HepG2 (cell line): ENCODE measurements around the gene MRPL58. TPM values are rescaled to one million over a fixed set of nuclear protein-coding genes. Genes with fewer than 3 reads are reported as not detected.

Source experiments
- ATAC-seq: fragments of 200-7000 bp; cut with Tn5 transposase; 3 replicates; pipeline ENCODE4 v1.9.1; 2020; ENCODE audit warnings: mild to moderate bottlenecking, moderate library complexity
- Bru-seq: library from RNA; stranded (reverse); fragments of 400-500 nt; gene quantifications from one replicate; lab custom pipeline; 2021; lab: Mats Ljungman, UMichigan
- BruChase-seq, 2 experiments: library from RNA; stranded (reverse); fragments of 400-500 nt; gene quantifications; one replicate each; lab custom pipeline; 2021; lab: Mats Ljungman, UMichigan
- BruUV-seq: library from RNA; stranded (reverse); fragments of 400-500 nt; replicated peaks from 2 replicates; lab custom pipeline; 2021; lab: Mats Ljungman, UMichigan
- CTCF ChIA-PET: fragments of 300-600 bp; formaldehyde crosslinking; extraction: SDS; loops from one replicate; lab custom pipeline; 2021; ENCODE audit warnings: low total read pairs, inconsistent platforms, low intra/inter-chr PET ratio; lab: Yijun Ruan, JAX
- POLR2A ChIA-PET: fragments of 350-600 bp; sonication (Branson Sonifier 250); formaldehyde crosslinking; loops from one replicate; lab custom pipeline; 2020; ENCODE audit warnings: antibody characterized with exemption, inconsistent platforms; lab: Yijun Ruan, JAX
- DNase-seq: peaks from one replicate; pipeline ENCODE4 v3.0.0-alpha.2; 2015; ENCODE audit warnings: low spot score
- FAIRE-seq: peaks from 3 replicates; lab custom pipeline; 2011; peaks lifted over from hg19 to GRCh38; lab: Jason Lieb, UNC
- H2AFZ ChIP-seq: one replicate; pipeline ENCODE4 v1.6.1; 2011; ENCODE audit warnings: low read length, inconsistent platforms
- H3K27ac ChIP-seq: fragments of 300-600 bp; 3 replicates; pipeline ENCODE4 v1.8.0; 2011; ENCODE audit warnings: mixed run types, mild to moderate bottlenecking, mixed read lengths, low read length, inconsistent platforms; ENCODE audit not compliant: insufficient read depth; ENCODE audit errors: extremely low read length
- H3K27me3 ChIP-seq, 2 experiments: fragments of 200-600 bp in 1 of 2; 2 replicates in 1 of 2; 3 replicates in 1 of 2; pipeline versions ENCODE4 v1.6.0 to v1.8.0; 2011; ENCODE audit warnings: low read length in 2 of 2, mild to moderate bottlenecking in 2 of 2, moderate library complexity in 2 of 2, inconsistent platforms in 1 of 2; ENCODE audit not compliant: insufficient read depth in 2 of 2, control insufficient read depth in 1 of 2
- H3K36me3 ChIP-seq, 2 experiments: fragments of 200-600 bp in 1 of 2; replicated peaks in 1 of 2; 2 replicates in 1 of 2; 3 replicates in 1 of 2; pipeline versions ENCODE4 v1.5.1 to v1.8.0; 2011; ENCODE audit warnings: low read length in 2 of 2, inconsistent platforms in 1 of 2; ENCODE audit not compliant: insufficient read depth in 2 of 2, control insufficient read depth in 1 of 2
- H3K4me1 ChIP-seq: 2 replicates; pipeline ENCODE4 v1.5.1; 2012; ENCODE audit warnings: low read length, inconsistent platforms; ENCODE audit not compliant: insufficient read depth
- H3K4me2 ChIP-seq: 2 replicates; pipeline ENCODE4 v1.6.0; 2011; ENCODE audit warnings: low read depth, low read length, inconsistent platforms
- H3K4me3 ChIP-seq, 3 experiments: fragments of 200-600 bp in 1 of 3; sonication (generic), shearing (Covaris generic) in 1 of 3; replicated peaks in 1 of 3; 2 replicates each; pipeline ENCODE4 v1.5.1; 2011 to 2016; ENCODE audit warnings: low read length in 3 of 3, inconsistent platforms in 2 of 3, low read depth in 2 of 3, mild to moderate bottlenecking in 2 of 3, control low read depth in 1 of 3, mixed read lengths in 1 of 3; ENCODE audit not compliant: insufficient read depth in 1 of 3
- H3K79me2 ChIP-seq: one replicate; pipeline ENCODE4 v1.6.1; 2011; ENCODE audit warnings: low read length, inconsistent platforms; ENCODE audit not compliant: insufficient read depth
- H3K9ac ChIP-seq: 2 replicates; pipeline ENCODE4 v1.6.0; 2011; ENCODE audit warnings: mild to moderate bottlenecking, low read depth, low read length, inconsistent platforms; ENCODE audit not compliant: insufficient read depth
- H3K9me3 ChIP-seq: 2 replicates; pipeline ENCODE4 v1.5.1; 2012; ENCODE audit warnings: mild to moderate bottlenecking, low read length
- H4K20me1 ChIP-seq: 2 replicates; pipeline ENCODE4 v1.6.0; 2011; ENCODE audit warnings: inconsistent platforms, mild to moderate bottlenecking, low read length, moderate library complexity; ENCODE audit not compliant: insufficient read depth
- ATF1 ChIP-seq: IDR thresholded peaks from 2 replicates; pipeline ENCODE4 v1.6.1; 2016; ENCODE audit warnings: mild to moderate bottlenecking, control low read depth
- DNMT3B ChIP-seq: conservative IDR thresholded peaks from 2 replicates; pipeline ENCODE4 v1.6.1; 2016; ENCODE audit warnings: missing biosample characterization, control low read depth
- DPF2 ChIP-seq: sonication (generic); formaldehyde crosslinking; IDR thresholded peaks from 2 replicates; pipeline ENCODE4 v1.4.0; 2020; ENCODE audit warnings: mild to moderate bottlenecking, low read depth, missing genetic modification reagents, borderline replicate concordance
- ELF3 ChIP-seq: IDR thresholded peaks from 2 replicates; pipeline ENCODE4 v1.6.1; 2016; ENCODE audit warnings: missing genetic modification reagents, missing compliant biosample characterization
- IKZF1 ChIP-seq: fragments of 450-650 bp; IDR thresholded peaks from 2 replicates; pipeline ENCODE4 v1.7.1; 2016
- KDM6A ChIP-seq: IDR thresholded peaks from 2 replicates; pipeline ENCODE4 v1.6.1; 2016; ENCODE audit warnings: low read depth
- KLF12 ChIP-seq: sonication (generic); formaldehyde crosslinking; IDR thresholded peaks from 2 replicates; pipeline ENCODE4 v1.4.0; 2020; ENCODE audit warnings: missing genetic modification reagents, borderline replicate concordance
- MBNL3 ChIP-seq: fragments of 250-450 bp; sonication (Bioruptor Pico); conservative IDR thresholded peaks from 2 replicates; pipeline ENCODE4 v1.8.0; 2022; ENCODE audit warnings: mild to moderate bottlenecking, inconsistent platforms
- MED13 ChIP-seq: sonication (generic); formaldehyde crosslinking; IDR thresholded peaks from 2 replicates; pipeline ENCODE4 v1.5.0; 2020; ENCODE audit warnings: missing genetic modification reagents
- PHF20 ChIP-seq: sonication (generic); formaldehyde crosslinking; IDR thresholded peaks from 2 replicates; pipeline ENCODE4 v1.5.0; 2020; ENCODE audit warnings: mild to moderate bottlenecking, missing genetic modification reagents
- SNAPC4 ChIP-seq: sonication (generic); formaldehyde crosslinking; IDR thresholded peaks from 2 replicates; pipeline ENCODE4 v1.4.0; 2020; ENCODE audit warnings: mild to moderate bottlenecking, missing genetic modification reagents
- ZNF44 ChIP-seq: sonication (generic); formaldehyde crosslinking; IDR thresholded peaks from 2 replicates; pipeline ENCODE4 v1.5.1; 2020; ENCODE audit warnings: mild to moderate bottlenecking, missing genetic modification reagents
- ZNF839 ChIP-seq: sonication (generic); formaldehyde crosslinking; IDR thresholded peaks from 2 replicates; pipeline ENCODE4 v1.4.0; 2020; ENCODE audit warnings: missing genetic modification reagents, mild to moderate bottlenecking, borderline replicate concordance
- WGBS: methylation state at CpG from one replicate; pipeline ENCODE4 v1.1.6; 2017; ENCODE audit warnings: low lambda C conversion rate; 5-methylcytosine and 5-hydroxymethylcytosine counted together
- in situ Hi-C: cut with HindIII; loops from 2 replicates; pipeline ENCODE4 v1.10.0; 2017; ENCODE audit warnings: low pct_unique_long_range_greater_than_20kb; ENCODE audit not compliant: extremely low pct_ligation_motif_present
- intact Hi-C: fragments of 100-400 bp; cut with micrococcal nuclease; formaldehyde crosslinking; loops from one replicate; pipeline ENCODE4 v1.10.0; 2022; ENCODE audit not compliant: unreplicated experiment
- long read RNA-seq, 2 experiments: library from RNA in 1 of 2; library from polyadenylated mRNA in 1 of 2; stranded (forward) in 1 of 2; unstranded in 1 of 2; transcript quantifications; one replicate each; pipeline ENCODE4 v2.0.0, GENCODE V29; 2019 to 2022
- polyA minus RNA-seq, 3 experiments: library from RNA; depleted of rRNA, polyadenylated mRNA; stranded (reverse); fragments of >200 nt; gene quantifications; 2 replicates each; pipeline ENCODE4 v1.2.3, GENCODE V29; 2011; ENCODE audit warnings: low replicate concordance in 1 of 3
- polyA plus RNA-seq, 8 experiments: library from polyadenylated mRNA; depleted of rRNA in 3 of 8; stranded (reverse) in 7 of 8; unstranded in 1 of 8; fragments of >200 nt; fragmentation: Illumina TruSeq in 4 of 8; extraction: Trizol in 4 of 8; gene quantifications; 2 replicates each; pipeline versions ENCODE4 v1.2.1 to v1.2.3, GENCODE V29; 2011 to 2016; ENCODE audit warnings: low read depth in 4 of 8, missing spikeins in 1 of 8, mixed read lengths in 1 of 8; ENCODE audit not compliant: insufficient read depth in 1 of 8
- total RNA-seq, 5 experiments: library from RNA; depleted of rRNA; stranded (reverse); fragments of >200 nt; fragmentation: Illumina TruSeq; extraction: Trizol; gene quantifications; 2 replicates each; pipeline ENCODE4 v1.2.3, GENCODE V29; 2016; ENCODE audit warnings: low read depth in 1 of 5

Gene MRPL58
- total RNA-seq (2016; rRNA removed; fragmentation: Illumina TruSeq; extraction: Trizol) (68.9 and 101 TPM in 2 replicates), polyA plus RNA-seq (2011; rRNA removed) (39.7 and 44.9 TPM in 2 replicates), polyA minus RNA-seq (2011; rRNA and poly(A)+ RNA removed; ENCODE audit: low replicate concordance) (22.4 and 24.3 TPM in 2 replicates), Bru-seq, nascent RNA (percentile 79 among the genes with signal in this experiment), BruChase-seq, experiment 1, labeled RNA remaining after a 6-hour chase (percentile 82 among the genes with signal in this experiment), BruChase-seq, experiment 2, labeled RNA remaining after a 2-hour chase (percentile 79 among the genes with signal in this experiment)
- total RNA-seq (2016; cell fraction: cytosol; rRNA removed; fragmentation: Illumina TruSeq; extraction: Trizol; ENCODE audit: low read depth), result 22.8 and 26.1 TPM in 2 replicates
- 68.9 and 107 TPM in 2 replicates for total RNA-seq (2016; cell fraction: insoluble cytoplasmic fraction; rRNA removed; fragmentation: Illumina TruSeq; extraction: Trizol)
- total RNA-seq (2016; cell fraction: membrane; rRNA removed; fragmentation: Illumina TruSeq; extraction: Trizol), result 25.3 and 26.8 TPM in 2 replicates
- 19.6 and 20.1 TPM in 2 replicates for total RNA-seq (2016; cell fraction: nucleus; rRNA removed; fragmentation: Illumina TruSeq; extraction: Trizol)
- 48.5 and 51.2 TPM in 2 replicates for polyA plus RNA-seq (2011; cell fraction: cytosol; rRNA removed)
- 12.5 and 12.9 TPM in 2 replicates for polyA plus RNA-seq (2011; cell fraction: nucleus; rRNA removed)
- 31.5 and 33.0 TPM in 2 replicates for polyA plus RNA-seq (2012)
- 17.5 and 19.1 TPM in 2 replicates for polyA plus RNA-seq (2016; cell fraction: cytosol; fragmentation: Illumina TruSeq; extraction: Trizol; ENCODE audit: low read depth)
- polyA plus RNA-seq (2016; cell fraction: insoluble cytoplasmic fraction; fragmentation: Illumina TruSeq; extraction: Trizol; ENCODE audit: low read depth), result 94.5 and 112 TPM in 2 replicates
- polyA plus RNA-seq (2016; cell fraction: membrane; fragmentation: Illumina TruSeq; extraction: Trizol; ENCODE audit: low read depth), result 18.1 and 20.4 TPM in 2 replicates
- polyA plus RNA-seq (2016; cell fraction: nucleus; fragmentation: Illumina TruSeq; extraction: Trizol; ENCODE audit: insufficient read depth, low read depth), result 39.1 and 44.7 TPM in 2 replicates
- 14.2 and 15.5 TPM in 2 replicates for polyA minus RNA-seq (2011; cell fraction: cytosol; rRNA and poly(A)+ RNA removed)
- 6.1 and 8.4 TPM in 2 replicates for polyA minus RNA-seq (2011; cell fraction: nucleus; rRNA and poly(A)+ RNA removed)
- long read RNA-seq, experiment 1, transcript MRPL58-201 (6 exons, 890 nt), result major isoform, 38 of 48 reads
- long read RNA-seq, experiment 1, partial matches to known transcripts, result 2 of 48 reads
- long read RNA-seq, experiment 1, other reads (novel, unspliced or antisense), result 6 of 48 reads
- long read RNA-seq, experiment 2, transcript MRPL58-201 (6 exons, 890 nt), result major isoform, 103 of 119 reads
- long read RNA-seq, experiment 2, partial matches to known transcripts, result 6 of 119 reads
- long read RNA-seq, experiment 2, other reads (novel, unspliced or antisense), result 5 of 119 reads

- peak; percentile 91 for ATAC-seq
- CTCF ChIA-PET, result interaction anchor here (0.8 to 2.0 kb wide), 3 partner anchors 51 to 55 kb away, joined by 3 to 8 read pairs (median 5); no protein-coding TSS in a partner anchor
- TF ChIP-seq DNMT3B (CRISPR knock-in tag), result peak; percentile 93
- TF ChIP-seq ZNF44 (CRISPR knock-in tag), result no peak; the same call in none of the 2 replicates
- peak; percentile 97; the same call in 1 of the 2 replicates for TF ChIP-seq ZNF839 (CRISPR knock-in tag)
- peak; percentile 98 for TF ChIP-seq PHF20 (CRISPR knock-in tag)
- peak; percentile 73 for TF ChIP-seq MED13 (CRISPR knock-in tag)
- peak; percentile 89 for TF ChIP-seq ELF3
- TF ChIP-seq ATF1 (CRISPR knock-in tag), result peak; percentile 83
- TF ChIP-seq MBNL3 (CRISPR knock-in tag), result no peak
- 0 out of 2 replicates have a peak, but pooled peaks have one; percentile 14 for TF ChIP-seq DPF2 (CRISPR knock-in tag)
- no peak for TF ChIP-seq IKZF1
- peak; percentile 97 for TF ChIP-seq SNAPC4
- TF ChIP-seq KLF12 (CRISPR knock-in tag), result peak; percentile 97
- peak; percentile 49; the same call in 1 of the 2 replicates for TF ChIP-seq KDM6A (CRISPR knock-in tag)
Measured at GRCh38 chr17:75012346-75013091, at the start of gene MRPL58. Gene MRPL58 (plus strand): TSS chr17:75012670. CDS start chr17:75012687, 17 bp downstream.

More at GRCh38 chr17:75012346-75013091, at the start of gene MRPL58:
- Histone ChIP-seq H3K9me3 (no peaks in the 10 kb centered on the region), H3K4me1 (peaks cover 28% of the 10 kb centered on the region), H4K20me1 (no peaks in the 10 kb centered on the region), H3K4me2 (peak within 1 kb of the TSS; percentile 94), H3K9ac (peak within 1 kb of the TSS; percentile 90), H2AFZ (peak within 1 kb of the TSS; percentile 48), H3K36me3 (peaks cover 5% of the 10 kb centered on the region in 2 experiments; a peak in 1 of 5 replicates), H3K27me3 (no peaks in the 10 kb centered on the region; a peak in 2 of 5 replicates), H3K27ac (peak within 1 kb of the TSS; percentile 85), H3K79me2 (peaks cover 14% of the 10 kb centered on the region), H3K4me3 (peak within 1 kb of the TSS; percentile 71 to 96 (median 85))
- 2% methylated on average over 22 of the region's 63 CpGs for WGBS
- intact Hi-C loops, result loop anchor here (1.0 kb wide), 1 partner anchor 21 kb away; no protein-coding TSS in a partner anchor
- FAIRE-seq (peak; percentile 18), DNase-seq (peak; percentile 88)
- POLR2A ChIA-PET, result interaction anchor here (0.6 to 4.3 kb wide), 50 partner anchors 10 to 767 kb away, joined by 3 to 94 read pairs (median 6); partner anchors contain the start of genes ARMC7, ATP5PD, CDR2L and FDXR
- no TSS peak for BruUV-seq
- in situ Hi-C loops, result no loop called here
